H9 (cell line): Measurements from ENCODE around the gene UGT2A1. TPM values are rescaled to one million over a fixed set of nuclear protein-coding genes. Genes with fewer than 3 reads are reported as not detected.

ENCODE experiments used
- DNase-seq: peaks from one replicate; pipeline ENCODE4 v3.0.0-alpha.2; 2017
- H2AFZ ChIP-seq: one replicate; pipeline ENCODE4 v1.6.1; 2013; ENCODE audit warnings: mild to moderate bottlenecking, low read length, control low read depth, moderate library complexity
- H2AK5ac ChIP-seq: 2 replicates; pipeline ENCODE4 v1.6.1; 2013; ENCODE audit warnings: low read length, control low read depth, mixed read lengths; ENCODE audit not compliant: insufficient read length
- H2BK120ac ChIP-seq: one replicate; pipeline ENCODE4 v1.6.1; 2013; ENCODE audit warnings: low read depth, mild to moderate bottlenecking, low read length, control low read depth, inconsistent platforms; ENCODE audit not compliant: poor library complexity, severe bottlenecking
- H2BK12ac ChIP-seq: 2 replicates; pipeline ENCODE4 v1.6.1; 2013; ENCODE audit warnings: low read length, control low read depth, mixed read lengths, low read depth; ENCODE audit not compliant: insufficient read length
- H2BK15ac ChIP-seq: 2 replicates; pipeline ENCODE4 v1.6.1; 2013; ENCODE audit warnings: low read depth, low read length, control low read depth
- H2BK20ac ChIP-seq: one replicate; pipeline ENCODE4 v1.6.1; 2013; ENCODE audit warnings: low read depth, mild to moderate bottlenecking, low read length, control low read depth, inconsistent platforms; ENCODE audit not compliant: poor library complexity, severe bottlenecking
- H2BK5ac ChIP-seq: 2 replicates; pipeline ENCODE4 v1.6.1; 2013; ENCODE audit warnings: low read length, control low read depth, mixed read lengths; ENCODE audit not compliant: insufficient read length
- H3K14ac ChIP-seq: 2 replicates; pipeline ENCODE4 v1.6.1; 2013; ENCODE audit warnings: low read length, control low read depth; ENCODE audit not compliant: insufficient read depth
- H3K18ac ChIP-seq: 2 replicates; pipeline ENCODE4 v1.6.1; 2013; ENCODE audit warnings: low read depth, mild to moderate bottlenecking, mixed read lengths, low read length, control low read depth; ENCODE audit not compliant: insufficient read length
- H3K23ac ChIP-seq: 2 replicates; pipeline ENCODE4 v1.6.1; 2013; ENCODE audit warnings: low read length, control low read depth, mixed read lengths, low read depth; ENCODE audit not compliant: insufficient read length
- H3K23me2 ChIP-seq: 2 replicates; pipeline ENCODE4 v1.6.1; 2013; ENCODE audit warnings: low read depth, mild to moderate bottlenecking, mixed read lengths, low read length, control low read depth; ENCODE audit not compliant: insufficient read length, poor library complexity, severe bottlenecking
- H3K27ac ChIP-seq: 2 replicates; pipeline ENCODE4 v1.5.1; 2013; ENCODE audit warnings: low read length, control low read depth, mixed read lengths, low read depth; ENCODE audit not compliant: insufficient read length
- H3K27me3 ChIP-seq: 2 replicates; pipeline ENCODE4 v1.6.1; 2013; ENCODE audit warnings: low read length, control low read depth, inconsistent platforms; ENCODE audit not compliant: insufficient read depth
- H3K4ac ChIP-seq: 2 replicates; pipeline ENCODE4 v1.6.1; 2013; ENCODE audit warnings: low read depth, mild to moderate bottlenecking, control low read depth, inconsistent platforms, low read length, moderate library complexity
- H3K4me1 ChIP-seq: 2 replicates; pipeline ENCODE4 v1.6.1; 2013; ENCODE audit warnings: low read length, control low read depth, inconsistent platforms; ENCODE audit not compliant: insufficient read depth
- H3K4me2 ChIP-seq: 2 replicates; pipeline ENCODE4 v1.6.1; 2013; ENCODE audit warnings: low read length, control low read depth, mixed read lengths; ENCODE audit not compliant: insufficient read length, insufficient read depth
- H3K56ac ChIP-seq: 2 replicates; pipeline ENCODE4 v1.6.1; 2013; ENCODE audit warnings: low read depth, mild to moderate bottlenecking, mixed read lengths, low read length, control low read depth; ENCODE audit not compliant: insufficient read length
- H3K79me1 ChIP-seq: 2 replicates; pipeline ENCODE4 v1.6.1; 2013; ENCODE audit warnings: low read depth, mild to moderate bottlenecking, moderate library complexity, low read length, control low read depth, inconsistent platforms; ENCODE audit not compliant: insufficient read depth, poor library complexity, severe bottlenecking
- H3K79me2 ChIP-seq: 2 replicates; pipeline ENCODE4 v1.6.1; 2013; ENCODE audit warnings: low read length, control low read depth, inconsistent platforms; ENCODE audit not compliant: insufficient read depth
- H3K9ac ChIP-seq: 2 replicates; pipeline ENCODE4 v1.6.1; 2013; ENCODE audit warnings: low read length, control low read depth, mixed read lengths; ENCODE audit not compliant: insufficient read length; ENCODE audit errors: extremely low read depth
- H3K9me3 ChIP-seq: one replicate; pipeline ENCODE4 v1.6.1; 2013; ENCODE audit warnings: low read depth, low read length, inconsistent platforms; ENCODE audit not compliant: control insufficient read depth
- H3T11ph ChIP-seq: one replicate; pipeline ENCODE4 v1.6.1; 2013; ENCODE audit warnings: mild to moderate bottlenecking, low read length, control low read depth, inconsistent platforms
- H4K20me1 ChIP-seq: one replicate; pipeline ENCODE4 v1.6.1; 2013; ENCODE audit not compliant: control insufficient read depth, insufficient read length, insufficient read depth
- H4K5ac ChIP-seq: 2 replicates; pipeline ENCODE4 v1.6.1; 2013; ENCODE audit warnings: low read depth, mild to moderate bottlenecking, mixed read lengths, low read length, control low read depth; ENCODE audit not compliant: insufficient read length
- H4K8ac ChIP-seq: replicated peaks from 2 replicates; pipeline ENCODE4 v1.6.1; 2013; ENCODE audit warnings: low read length, control low read depth, mixed read lengths, low read depth; ENCODE audit not compliant: insufficient read length
- H4K91ac ChIP-seq: 2 replicates; pipeline ENCODE4 v1.6.1; 2013; ENCODE audit warnings: low read depth, mild to moderate bottlenecking, moderate library complexity, mixed read lengths, low read length, control low read depth; ENCODE audit not compliant: insufficient read length
- H3K27ac Mint-ChIP-seq, 3 experiments: 2 replicates in 2 of 3; 3 replicates in 1 of 3; pipeline ENCODE4 v1.8.0; 2020 to 2021; ENCODE audit warnings: mixed read lengths in 3 of 3, mild to moderate bottlenecking in 1 of 3, moderate library complexity in 1 of 3
- H3K27me3 Mint-ChIP-seq: 2 replicates; pipeline ENCODE4 v1.8.0; 2021; ENCODE audit warnings: low read depth, mild to moderate bottlenecking, moderate library complexity, mixed read lengths
- H3K36me3 Mint-ChIP-seq, 3 experiments: 2 replicates in 2 of 3; 3 replicates in 1 of 3; pipeline ENCODE4 v1.8.0; 2020 to 2021; ENCODE audit warnings: low read depth in 3 of 3, mixed read lengths in 3 of 3; ENCODE audit not compliant: insufficient read depth in 1 of 3
- H3K4me1 Mint-ChIP-seq, 2 experiments: 2 replicates each; pipeline ENCODE4 v1.8.0; 2020; ENCODE audit warnings: mixed read lengths in 2 of 2
- H3K4me3 Mint-ChIP-seq, 2 experiments: 2 replicates in 1 of 2; 3 replicates in 1 of 2; pipeline ENCODE4 v1.8.0; 2020 to 2021; ENCODE audit warnings: mild to moderate bottlenecking in 2 of 2, mixed read lengths in 2 of 2, moderate library complexity in 1 of 2
- H3K9me3 Mint-ChIP-seq, 2 experiments: 2 replicates in 1 of 2; 3 replicates in 1 of 2; pipeline ENCODE4 v1.8.0; 2020; ENCODE audit warnings: mild to moderate bottlenecking in 2 of 2, mixed read lengths in 2 of 2, moderate library complexity in 1 of 2
- WGBS: extraction: QIAGEN DNeasy Blood & Tissue Kit; methylation state at CpG from one replicate; pipeline ENCODE4 v1.1.7; 2013; ENCODE audit warnings: missing lambda C conversion rate, low lambda C conversion rate, mixed read lengths; ENCODE audit not compliant: insufficient read length; ENCODE audit errors: extremely low coverage; 5-methylcytosine and 5-hydroxymethylcytosine counted together
- total RNA-seq: library from RNA; stranded (reverse); gene quantifications from 2 replicates; pipeline ENCODE4 v1.2.1, GENCODE V29; 2021
- TF ChIP-seq, protein P1 (sequence below): fragments of 200-600 bp; sonication (generic); conservative IDR thresholded peaks from 3 replicates; pipeline ENCODE4 v1.8.0; 2021; ENCODE audit warnings: antibody characterized with exemption, mild to moderate bottlenecking

Gene UGT2A1
- total RNA-seq, 1 experiment from 2014 or later: not detected

DNA sequence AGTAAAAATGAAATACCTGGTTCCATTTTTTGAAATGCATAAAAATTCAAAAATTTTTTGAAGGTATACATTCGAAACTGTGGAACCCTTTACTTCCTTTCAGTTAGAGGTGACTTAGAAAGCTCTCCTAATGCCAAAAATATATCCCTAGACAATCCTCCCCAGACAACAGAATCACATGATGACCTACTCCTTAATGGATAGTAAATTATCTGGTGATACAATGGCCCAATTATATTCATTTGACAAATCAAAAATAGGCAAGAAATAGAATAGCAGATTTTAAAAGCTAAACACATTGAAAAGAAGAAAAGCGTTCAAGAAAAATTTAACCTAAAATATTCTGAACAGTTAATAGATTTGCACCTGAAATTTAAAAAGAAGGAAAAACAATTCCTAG is 10.1 kb downstream of the UGT2A1 start:
- Histone ChIP-seq H3K27me3 (no peaks in the 10 kb centered on the region), H2BK5ac (no peak overlapping the region), H2AFZ (no peak overlapping the region), H3K4me1 (no peaks in the 10 kb centered on the region), H3K56ac (no peak overlapping the region), H4K8ac (no peak overlapping the region), H3T11ph (no peak overlapping the region), H4K20me1 (no peaks in the 10 kb centered on the region), H3K23ac (no peak overlapping the region), H2BK12ac (no peak overlapping the region), H3K4me2 (no peak overlapping the region), H4K91ac (no peak overlapping the region), H3K18ac (no peak overlapping the region), H4K5ac (no peak overlapping the region), H3K27ac (no peak overlapping the region), H2BK15ac (no peak overlapping the region), H3K9ac (no peak overlapping the region), H3K23me2 (no peaks in the 10 kb centered on the region), H3K9me3 (no peaks in the 10 kb centered on the region), H3K14ac (no peak overlapping the region), H3K79me2 (no peaks in the 10 kb centered on the region), H2BK20ac (no peak overlapping the region), H2BK120ac (no peak overlapping the region), H3K4ac (no peak overlapping the region), H2AK5ac (no peak overlapping the region), H3K79me1 (no peaks in the 10 kb centered on the region)
- Mint-ChIP-seq H3K27ac (no peak overlapping the region), H3K4me3 (no peak overlapping the region), H3K27me3 (no peaks in the 10 kb centered on the region), H3K9me3 (no peaks in the 10 kb centered on the region), H3K36me3 (no peaks in the 10 kb centered on the region), H3K4me1 (no peaks in the 10 kb centered on the region)
- TF ChIP-seq, protein P1, sequence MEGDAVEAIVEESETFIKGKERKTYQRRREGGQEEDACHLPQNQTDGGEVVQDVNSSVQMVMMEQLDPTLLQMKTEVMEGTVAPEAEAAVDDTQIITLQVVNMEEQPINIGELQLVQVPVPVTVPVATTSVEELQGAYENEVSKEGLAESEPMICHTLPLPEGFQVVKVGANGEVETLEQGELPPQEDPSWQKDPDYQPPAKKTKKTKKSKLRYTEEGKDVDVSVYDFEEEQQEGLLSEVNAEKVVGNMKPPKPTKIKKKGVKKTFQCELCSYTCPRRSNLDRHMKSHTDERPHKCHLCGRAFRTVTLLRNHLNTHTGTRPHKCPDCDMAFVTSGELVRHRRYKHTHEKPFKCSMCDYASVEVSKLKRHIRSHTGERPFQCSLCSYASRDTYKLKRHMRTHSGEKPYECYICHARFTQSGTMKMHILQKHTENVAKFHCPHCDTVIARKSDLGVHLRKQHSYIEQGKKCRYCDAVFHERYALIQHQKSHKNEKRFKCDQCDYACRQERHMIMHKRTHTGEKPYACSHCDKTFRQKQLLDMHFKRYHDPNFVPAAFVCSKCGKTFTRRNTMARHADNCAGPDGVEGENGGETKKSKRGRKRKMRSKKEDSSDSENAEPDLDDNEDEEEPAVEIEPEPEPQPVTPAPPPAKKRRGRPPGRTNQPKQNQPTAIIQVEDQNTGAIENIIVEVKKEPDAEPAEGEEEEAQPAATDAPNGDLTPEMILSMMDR: no peak
- no CpG with 5 or more reads among the region's 2 CpGs for WGBS
- no peak for DNase-seq
